GM12873 (cell line): ENCODE results near the gene TNFSF13.

Source experiments
- TF ChIP-seq, protein P1 (sequence below): IDR thresholded peaks from 2 replicates; pipeline ENCODE4 v1.5.1; 2012; ENCODE audit warnings: low read depth, mild to moderate bottlenecking, moderate library complexity, low read length, control low read depth; ENCODE audit not compliant: insufficient read depth; ENCODE audit errors: missing control alignments

Gene TNFSF13

DNA sequence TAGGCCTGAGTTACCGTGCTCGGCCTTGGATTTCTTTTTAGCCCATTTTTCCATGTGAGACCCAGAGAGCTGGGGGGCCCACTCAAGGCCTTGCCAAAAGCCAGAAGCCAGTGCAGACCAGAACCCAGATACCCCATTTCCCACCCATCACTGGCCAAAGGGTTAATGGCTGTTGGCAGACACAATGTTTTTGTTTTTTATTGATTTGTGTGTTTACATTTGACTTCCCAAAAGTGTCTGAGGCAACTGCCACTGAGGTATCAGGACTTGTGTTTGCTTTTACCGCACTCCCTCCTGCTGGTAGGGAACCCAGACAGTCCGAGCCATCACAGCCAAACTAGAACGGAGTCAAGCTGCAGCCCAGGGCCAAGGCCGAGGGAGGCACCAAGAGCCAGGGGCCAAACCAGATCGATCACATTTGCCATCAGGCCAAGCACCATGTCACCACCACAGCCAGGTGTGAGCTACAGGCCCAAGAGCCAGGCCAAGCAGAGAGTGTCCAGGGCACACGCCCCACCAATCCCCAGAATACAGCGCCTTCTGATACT, 17.4 kb upstream of the TNFSF13 start:
- TF ChIP-seq, protein P1, sequence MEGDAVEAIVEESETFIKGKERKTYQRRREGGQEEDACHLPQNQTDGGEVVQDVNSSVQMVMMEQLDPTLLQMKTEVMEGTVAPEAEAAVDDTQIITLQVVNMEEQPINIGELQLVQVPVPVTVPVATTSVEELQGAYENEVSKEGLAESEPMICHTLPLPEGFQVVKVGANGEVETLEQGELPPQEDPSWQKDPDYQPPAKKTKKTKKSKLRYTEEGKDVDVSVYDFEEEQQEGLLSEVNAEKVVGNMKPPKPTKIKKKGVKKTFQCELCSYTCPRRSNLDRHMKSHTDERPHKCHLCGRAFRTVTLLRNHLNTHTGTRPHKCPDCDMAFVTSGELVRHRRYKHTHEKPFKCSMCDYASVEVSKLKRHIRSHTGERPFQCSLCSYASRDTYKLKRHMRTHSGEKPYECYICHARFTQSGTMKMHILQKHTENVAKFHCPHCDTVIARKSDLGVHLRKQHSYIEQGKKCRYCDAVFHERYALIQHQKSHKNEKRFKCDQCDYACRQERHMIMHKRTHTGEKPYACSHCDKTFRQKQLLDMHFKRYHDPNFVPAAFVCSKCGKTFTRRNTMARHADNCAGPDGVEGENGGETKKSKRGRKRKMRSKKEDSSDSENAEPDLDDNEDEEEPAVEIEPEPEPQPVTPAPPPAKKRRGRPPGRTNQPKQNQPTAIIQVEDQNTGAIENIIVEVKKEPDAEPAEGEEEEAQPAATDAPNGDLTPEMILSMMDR = no peak

DNA sequence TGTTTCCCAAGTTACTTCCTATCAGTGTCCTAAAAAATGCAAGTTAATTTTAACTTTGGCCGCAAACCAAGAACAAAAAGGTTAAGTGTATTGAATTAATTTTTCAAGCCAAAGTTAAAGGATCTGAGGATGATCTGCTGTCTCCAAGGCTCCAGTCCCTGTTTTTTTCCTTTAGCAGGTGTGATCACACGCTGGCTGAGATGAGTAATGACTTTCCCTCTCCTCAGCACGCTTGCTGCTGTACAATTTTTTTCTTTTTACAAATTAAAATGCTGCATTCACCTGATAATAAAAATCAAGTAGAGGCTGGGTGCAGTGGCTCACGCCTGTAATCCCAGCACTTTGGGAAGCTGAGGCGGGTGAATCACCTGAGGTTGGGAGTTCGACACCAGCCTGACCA, 13.6 kb upstream of the TNFSF13 start:
- TF ChIP-seq, protein P1 = no peak

DNA sequence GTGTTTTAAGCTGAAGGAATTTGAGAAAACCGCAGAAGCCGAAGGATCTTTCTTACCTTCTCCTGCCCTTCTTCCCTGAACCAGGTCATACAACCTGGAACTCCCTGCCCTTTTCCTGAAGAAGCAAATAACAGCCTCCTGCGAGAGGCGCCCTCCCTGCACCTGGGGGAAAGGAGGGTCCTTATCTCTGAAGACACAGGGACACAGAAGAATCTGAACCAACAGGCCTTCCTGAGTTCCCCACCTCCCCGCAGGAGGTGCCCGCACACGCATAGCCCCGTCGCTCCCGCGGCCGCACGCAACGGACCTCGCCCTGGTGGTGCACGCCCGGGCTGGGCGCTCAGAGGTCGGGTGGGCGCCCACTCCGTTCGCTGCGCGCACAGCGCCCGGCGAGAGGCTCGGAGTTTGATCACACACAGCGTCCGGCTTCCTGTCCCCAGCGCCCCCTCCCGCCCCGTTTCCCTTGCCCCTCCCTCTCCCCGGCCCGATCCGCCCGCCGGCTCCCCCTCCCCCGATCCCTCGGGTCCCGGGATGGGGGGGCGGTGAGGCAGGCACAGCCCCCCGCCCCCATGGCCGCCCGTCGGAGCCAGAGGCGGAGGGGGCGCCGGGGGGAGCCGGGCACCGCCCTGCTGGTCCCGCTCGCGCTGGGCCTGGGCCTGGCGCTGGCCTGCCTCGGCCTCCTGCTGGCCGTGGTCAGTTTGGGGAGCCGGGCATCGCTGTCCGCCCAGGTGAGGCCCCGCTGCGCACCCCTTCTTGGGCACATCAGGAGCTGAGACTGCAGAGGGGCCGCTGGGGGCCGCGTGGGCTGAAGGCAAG, 9.8 kb upstream of the TNFSF13 start, which contains the start of gene TNFSF12:
Gene TNFSF12, plus strand, starts transcription at position 474 of the 816 bp plus-strand sequence. Its CDS starts 96 bp downstream, at position 570.
- TF ChIP-seq, protein P1 = peak; percentile 7

DNA sequence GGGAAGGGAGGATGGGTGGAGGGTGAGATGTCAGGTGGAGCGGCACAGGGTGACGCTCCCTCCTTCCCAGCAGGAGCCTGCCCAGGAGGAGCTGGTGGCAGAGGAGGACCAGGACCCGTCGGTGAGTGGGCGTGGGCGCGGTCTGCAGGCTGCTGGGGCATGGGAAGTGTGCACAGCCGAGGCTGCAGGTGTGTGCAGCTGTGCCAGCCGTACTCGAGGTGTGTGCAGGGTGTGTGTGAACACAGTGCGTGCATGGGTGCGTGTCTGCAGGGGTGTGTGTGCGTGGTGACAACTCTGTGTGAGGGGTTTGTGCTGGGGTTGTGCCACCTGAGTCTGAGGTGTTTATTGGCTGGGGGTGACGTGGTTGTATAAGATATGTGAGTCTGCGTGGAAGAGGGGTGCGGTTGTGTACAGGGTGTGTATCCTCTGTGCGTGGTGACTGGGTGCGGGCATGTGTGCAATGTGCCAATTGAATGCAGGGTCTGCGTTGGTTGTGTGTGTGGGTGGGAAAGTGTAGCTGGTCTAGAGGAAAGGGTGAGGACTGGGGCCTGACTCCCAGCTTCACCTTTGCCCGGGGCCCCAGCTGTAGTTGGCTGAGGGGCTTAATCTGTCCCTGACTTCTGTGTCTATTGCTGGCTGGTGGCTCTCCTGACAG, 9.0 kb upstream of the TNFSF13 start:
- TF ChIP-seq, protein P1 = no peak

DNA sequence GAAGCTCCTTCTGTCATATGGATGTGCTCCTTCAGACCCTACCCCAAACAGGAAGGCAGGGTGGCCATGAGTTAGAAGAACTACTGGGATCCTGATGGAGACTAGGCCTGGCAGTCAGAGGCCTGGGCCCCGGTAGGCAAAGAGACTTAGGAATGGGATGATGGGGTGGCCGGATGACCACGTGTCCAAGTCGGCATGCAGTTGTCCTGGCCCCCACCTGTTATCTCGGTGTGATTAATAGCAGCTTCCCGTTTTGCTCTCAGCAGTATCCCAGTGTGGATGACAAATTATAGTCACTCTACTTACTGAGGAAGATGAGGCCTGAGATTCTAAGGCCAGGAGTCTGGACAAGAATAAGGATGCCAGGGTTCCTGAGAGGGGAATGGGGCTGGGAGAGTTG, 8.2 kb upstream of the TNFSF13 start:
- TF ChIP-seq, protein P1 = no peak

DNA sequence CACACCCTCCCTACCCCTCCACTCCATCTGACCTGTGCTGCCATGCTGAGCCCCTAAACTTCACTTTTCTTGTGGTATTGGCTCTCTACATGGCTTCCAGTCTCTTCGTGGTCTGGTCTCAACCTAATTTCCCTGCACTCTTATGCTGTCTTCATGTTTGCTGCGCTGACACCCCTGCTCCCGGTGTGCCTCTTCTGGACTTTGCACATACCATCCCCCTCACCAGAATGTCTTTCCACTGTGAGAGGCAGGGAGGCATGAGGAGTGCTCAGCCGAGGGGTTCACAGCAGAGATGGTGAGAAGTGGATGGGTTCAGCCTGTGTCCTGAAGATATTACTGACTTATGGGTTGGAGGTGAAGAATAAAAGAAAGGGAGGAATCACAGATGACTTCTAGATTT, 7.2 kb upstream of the TNFSF13 start:
- TF ChIP-seq, protein P1 = no peak

DNA sequence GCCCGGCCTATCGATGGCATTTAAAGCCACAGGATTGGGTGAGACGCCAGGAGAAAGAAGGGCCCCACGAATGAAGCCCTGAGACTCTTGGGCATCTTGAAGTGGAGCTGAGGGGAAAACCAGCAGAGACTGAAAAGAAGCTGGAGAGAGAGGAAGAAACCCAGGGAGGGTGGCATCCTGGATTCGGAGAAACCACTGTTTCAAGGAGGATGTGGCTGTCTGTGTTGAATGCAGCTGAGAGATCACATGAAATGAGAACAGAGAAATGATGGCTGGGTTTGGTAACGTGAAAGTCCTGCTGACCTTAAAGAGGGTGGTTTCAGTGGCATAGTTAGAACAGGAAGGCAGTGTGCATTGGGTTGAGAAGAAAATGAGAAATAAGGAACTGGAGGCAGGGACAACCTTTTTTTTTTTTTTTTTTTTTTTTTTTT, 5.9 kb upstream of the TNFSF13 start:
- TF ChIP-seq, protein P1 = no peak
